IMR-90 (cell line): ENCODE data around the gene LPIN1. TPM values are rescaled to one million over a fixed set of nuclear protein-coding genes. Genes with fewer than 3 reads are reported as not detected.
A peak's percentile ranks its signal among the peaks of the same experiment; 100 is the strongest.

Experiments
- ATAC-seq: fragments of 200-7000 bp; cut with Tn5 transposase; 2 replicates; pipeline ENCODE4 v1.9.1; 2020; ENCODE audit warnings: low read depth, mild to moderate bottlenecking, moderate library complexity
- BruUV-seq: library from RNA; stranded (reverse); fragments of 400-500 nt; replicated peaks from 2 replicates; lab custom pipeline; 2021; lab: Mats Ljungman, UMichigan
- CTCF ChIA-PET: fragments of 300-600 bp; formaldehyde crosslinking; extraction: SDS; loops from one replicate; lab custom pipeline; 2021; ENCODE audit warnings: antibody characterized with exemption; lab: Yijun Ruan, JAX
- POLR2A ChIA-PET: fragments of 300-600 bp; sonication (Branson Sonifier 250); formaldehyde crosslinking; loops from one replicate; lab custom pipeline; 2022; ENCODE audit warnings: antibody characterized with exemption; ENCODE audit not compliant: unreplicated experiment; lab: Charles Lee
- DNase-seq: peaks from one replicate; pipeline ENCODE4 v3.0.0; 2013
- H2AFZ ChIP-seq: replicated peaks from 2 replicates; pipeline ENCODE3; 2013; ENCODE audit warnings: low read length, mild to moderate bottlenecking; ENCODE audit not compliant: poor library complexity
- H2AK5ac ChIP-seq: 2 replicates; pipeline ENCODE4 v1.6.1; 2013; ENCODE audit warnings: low read depth, low read length, inconsistent platforms
- H2AK9ac ChIP-seq: replicated peaks from 2 replicates; pipeline ENCODE3; 2013; ENCODE audit warnings: mild to moderate bottlenecking, low read depth, low read length, moderate library complexity; ENCODE audit not compliant: poor library complexity
- H2BK120ac ChIP-seq: 2 replicates; pipeline ENCODE4 v1.6.1; 2013; ENCODE audit warnings: low read depth, low read length, inconsistent platforms
- H2BK15ac ChIP-seq: 3 replicates; pipeline ENCODE4 v1.6.1; 2013; ENCODE audit warnings: low read depth, low read length, inconsistent platforms
- H2BK20ac ChIP-seq: 2 replicates; pipeline ENCODE4 v1.6.1; 2013; ENCODE audit warnings: low read depth, mild to moderate bottlenecking, inconsistent platforms, low read length, moderate library complexity
- H2BK5ac ChIP-seq: 2 replicates; pipeline ENCODE4 v1.6.1; 2013; ENCODE audit warnings: mild to moderate bottlenecking, low read depth, low read length, inconsistent platforms; ENCODE audit not compliant: poor library complexity, severe bottlenecking
- H3K14ac ChIP-seq: replicated peaks from 2 replicates; pipeline ENCODE4 v1.6.1; 2013; ENCODE audit warnings: low read depth, low read length, inconsistent platforms
- H3K18ac ChIP-seq: 2 replicates; pipeline ENCODE4 v1.6.1; 2013; ENCODE audit warnings: low read depth, low read length, control low read depth
- H3K23ac ChIP-seq: 2 replicates; pipeline ENCODE4 v1.6.1; 2013; ENCODE audit warnings: low read depth, low read length, inconsistent platforms
- H3K27ac ChIP-seq: 2 replicates; pipeline ENCODE4 v1.5.1; 2013; ENCODE audit warnings: mild to moderate bottlenecking, control low read depth, low read length; ENCODE audit not compliant: insufficient read depth
- H3K27me3 ChIP-seq: 2 replicates; pipeline ENCODE4 v1.6.1; 2013; ENCODE audit warnings: low read length; ENCODE audit not compliant: control insufficient read depth, insufficient read depth
- H3K36me3 ChIP-seq: 2 replicates; pipeline ENCODE4 v1.6.1; 2013; ENCODE audit warnings: low read length, mixed read lengths; ENCODE audit not compliant: control insufficient read depth, insufficient read depth
- H3K4ac ChIP-seq: 2 replicates; pipeline ENCODE4 v1.6.1; 2013; ENCODE audit warnings: low read depth, low read length, inconsistent platforms
- H3K4me1 ChIP-seq: 2 replicates; pipeline ENCODE4 v1.6.1; 2013; ENCODE audit warnings: low read length, mixed read lengths; ENCODE audit not compliant: control insufficient read depth, insufficient read depth
- H3K4me2 ChIP-seq: 2 replicates; pipeline ENCODE4 v1.6.1; 2013; ENCODE audit warnings: low read depth, mild to moderate bottlenecking, control low read depth, low read length, moderate library complexity
- H3K4me3 ChIP-seq: 2 replicates; pipeline ENCODE4 v1.5.1; 2013; ENCODE audit warnings: low read depth, mild to moderate bottlenecking, control low read depth, low read length, moderate library complexity; ENCODE audit not compliant: insufficient read depth
- H3K56ac ChIP-seq: 2 replicates; pipeline ENCODE4 v1.6.1; 2013; ENCODE audit warnings: low read length, inconsistent platforms; ENCODE audit not compliant: insufficient read depth; ENCODE audit errors: extremely low read depth
- H3K79me1 ChIP-seq, 2 experiments: 2 replicates each; pipeline ENCODE4 v1.6.1; 2013; ENCODE audit warnings: low read length in 2 of 2, inconsistent platforms in 1 of 2, low read depth in 1 of 2
- H3K9ac ChIP-seq: 2 replicates; pipeline ENCODE4 v1.6.1; 2013; ENCODE audit warnings: low read depth, low read length, control low read depth
- H3K9me1 ChIP-seq: 2 replicates; pipeline ENCODE4 v1.6.1; 2013; ENCODE audit warnings: low read length, inconsistent platforms; ENCODE audit not compliant: insufficient read depth
- H3K9me3 ChIP-seq: 2 replicates; pipeline ENCODE4 v1.6.1; 2013; ENCODE audit warnings: low read length; ENCODE audit not compliant: control insufficient read depth, insufficient read depth
- H4K20me1 ChIP-seq: 2 replicates; pipeline ENCODE4 v1.6.1; 2013; ENCODE audit warnings: low read length, inconsistent platforms; ENCODE audit not compliant: insufficient read depth
- H4K5ac ChIP-seq: 2 replicates; pipeline ENCODE4 v1.6.1; 2013; ENCODE audit warnings: mild to moderate bottlenecking, low read depth, low read length, control low read depth
- H4K8ac ChIP-seq, 2 experiments: 2 replicates each; pipeline ENCODE4 v1.6.1; 2013; ENCODE audit warnings: low read depth in 2 of 2, low read length in 2 of 2, control low read depth in 1 of 2, inconsistent platforms in 1 of 2
- H4K91ac ChIP-seq: 2 replicates; pipeline ENCODE4 v1.6.1; 2013; ENCODE audit warnings: low read depth, low read length, inconsistent platforms; ENCODE audit not compliant: insufficient read depth
- BHLHE40 ChIP-seq: fragments of 150-350 bp; IDR thresholded peaks from 2 replicates; pipeline ENCODE4 v1.6.1; 2016; ENCODE audit warnings: mild to moderate bottlenecking, low read depth, low read length
- CEBPB ChIP-seq: IDR thresholded peaks from 2 replicates; pipeline ENCODE4 v1.6.1; 2012; ENCODE audit warnings: low read depth, low read length, improper control_type of control experiment
- CHD1 ChIP-seq: IDR thresholded peaks from 2 replicates; pipeline ENCODE4 v1.6.1; 2012; ENCODE audit warnings: low read depth, low read length, improper control_type of control experiment
- FOS ChIP-seq: fragments of 150-350 bp; IDR thresholded peaks from 2 replicates; pipeline ENCODE4 v1.6.1; 2016; ENCODE audit warnings: low read depth, low read length
- MAFK ChIP-seq: IDR thresholded peaks from 2 replicates; pipeline ENCODE4 v1.6.1; 2012; ENCODE audit warnings: low read depth, low read length, improper control_type of control experiment
- MAZ ChIP-seq: IDR thresholded peaks from 2 replicates; pipeline ENCODE4 v1.6.1; 2012; ENCODE audit warnings: low read depth, mild to moderate bottlenecking, low read length, improper control_type of control experiment, moderate library complexity, borderline replicate concordance
- NFE2L2 ChIP-seq: fragments of 150-350 bp; IDR thresholded peaks from 2 replicates; pipeline ENCODE4 v1.6.1; 2016; ENCODE audit warnings: low read depth, mild to moderate bottlenecking, low read length
- POLR2A ChIP-seq: IDR thresholded peaks from 2 replicates; pipeline ENCODE4 v1.6.1; 2012; ENCODE audit warnings: mild to moderate bottlenecking, low read depth, low read length
- RAD21 ChIP-seq: IDR thresholded peaks from 2 replicates; pipeline ENCODE4 v1.6.1; 2012; ENCODE audit warnings: low read length, improper control_type of control experiment
- RCOR1 ChIP-seq: IDR thresholded peaks from 2 replicates; pipeline ENCODE4 v1.6.1; 2012; ENCODE audit warnings: mild to moderate bottlenecking, low read length, improper control_type of control experiment; ENCODE audit not compliant: insufficient replicate concordance
- RFX5 ChIP-seq: IDR thresholded peaks from 2 replicates; pipeline ENCODE4 v1.8.0; 2012; ENCODE audit warnings: low read depth, mild to moderate bottlenecking, low read length, moderate library complexity
- SMC3 ChIP-seq: fragments of 150-350 bp; IDR thresholded peaks from 2 replicates; pipeline ENCODE4 v1.6.1; 2016; ENCODE audit warnings: low read depth, mild to moderate bottlenecking, antibody characterized with exemption, low read length, moderate library complexity
- WGBS, 2 experiments: methylation state at CpG; one replicate each; pipeline versions ENCODE4 v1.1.5 to v1.1.7; 2013; ENCODE audit warnings: missing lambda C conversion rate in 2 of 2; ENCODE audit not compliant: insufficient read length in 1 of 2; ENCODE audit errors: extremely low coverage in 2 of 2; 5-methylcytosine and 5-hydroxymethylcytosine counted together
- dilution Hi-C: fragments of 300-500 bp; cut with HindIII; formaldehyde crosslinking; loops from one replicate; pipeline ENCODE4 v1.14.3; 2018; ENCODE audit warnings: low sequenced_read_pairs; ENCODE audit not compliant: unreplicated experiment
- in situ Hi-C: fragments of 300-500 bp; cut with MboI; formaldehyde crosslinking; loops from 3 replicates; pipeline ENCODE4 v1.14.3; 2019; ENCODE audit warnings: low sequenced_read_pairs, inconsistent platforms, mixed read lengths
- intact Hi-C: fragments of 100-400 bp; cut with micrococcal nuclease; formaldehyde crosslinking; loops from 2 replicates; pipeline ENCODE4 v1.10.0; 2022
- polyA plus RNA-seq, 3 experiments: library from polyadenylated mRNA; depleted of rRNA; stranded (reverse); fragments of >200 nt; gene quantifications; 2 replicates each; pipeline ENCODE4 v1.2.3, GENCODE V29; 2012; ENCODE audit warnings: low replicate concordance in 1 of 3
- total RNA-seq: library from RNA; depleted of rRNA; stranded (reverse); fragments of >200 nt; gene quantifications from 2 replicates; pipeline ENCODE4 v1.2.3, GENCODE V29; 2012
- TF ChIP-seq, protein P1 (sequence below): fragments of 150-350 bp; IDR thresholded peaks from 2 replicates; pipeline ENCODE4 v1.6.1; 2017; ENCODE audit warnings: mild to moderate bottlenecking, antibody characterized with exemption, low read length, low read depth
- TF ChIP-seq, protein P2 (sequence below): fragments of 150-350 bp; IDR thresholded peaks from 2 replicates; pipeline ENCODE4 v1.6.1; 2016; ENCODE audit warnings: low read depth, mild to moderate bottlenecking, low read length, moderate library complexity, borderline replicate concordance

Gene LPIN1
- total and polyA plus RNA-seq, 2 of the 4 experiments (the other 2 are of a cell fraction): 21.3 to 25.1 TPM

DNA sequence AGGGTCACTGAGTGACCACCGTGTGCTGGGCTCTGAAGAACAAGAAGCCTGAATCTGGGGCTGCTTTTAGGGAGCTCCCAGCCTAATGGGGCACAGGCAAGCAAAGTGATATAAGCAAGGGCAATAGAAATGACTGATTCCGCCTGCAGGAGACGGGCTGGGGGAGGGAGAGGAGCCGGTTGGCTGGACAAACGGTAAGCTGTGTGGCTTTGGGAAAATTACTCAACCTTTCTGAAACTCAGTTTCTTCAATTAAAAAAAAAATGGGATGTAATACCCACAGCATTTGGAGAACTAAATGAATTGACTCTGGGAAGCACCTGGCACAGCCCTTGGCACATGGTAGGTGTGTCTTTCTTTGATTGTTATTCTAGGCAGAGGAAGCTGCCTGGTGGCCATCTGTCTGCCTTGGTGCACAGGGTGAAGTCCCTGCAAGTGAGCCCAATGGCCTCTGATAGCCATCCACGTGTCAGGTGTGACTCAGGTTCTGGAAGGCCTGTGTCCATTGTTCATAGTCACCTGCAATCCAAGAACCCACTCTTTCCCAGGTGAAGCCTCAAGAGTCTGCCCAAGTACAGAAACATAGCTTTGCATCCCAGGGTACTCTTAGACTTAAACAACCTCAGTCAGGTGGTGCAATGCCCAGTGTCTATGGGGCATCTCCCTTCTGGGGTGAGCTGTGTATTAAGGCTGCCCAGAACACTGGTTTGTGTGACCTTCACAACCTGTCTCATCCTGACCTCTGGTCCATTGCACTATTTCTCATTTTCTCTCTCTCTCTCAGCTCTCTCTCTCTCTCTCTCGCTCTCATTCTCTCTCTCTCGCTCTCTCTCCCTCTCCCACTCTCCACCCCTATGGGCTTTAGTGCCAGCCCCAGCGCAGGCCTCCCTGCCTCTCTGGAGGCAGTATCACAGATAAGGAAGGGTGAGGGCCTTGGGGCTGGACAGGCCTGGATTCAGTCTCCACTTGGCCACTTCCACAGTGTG lies 46.5 kb upstream of the LPIN1 start:
- Histone ChIP-seq H3K23ac (no peak overlapping the region), H2BK15ac (no peak overlapping the region), H3K4me1 (peaks cover 23% of the 10 kb centered on the region), H3K14ac (no peak overlapping the region), H3K79me1 (no peaks in the 10 kb centered on the region), H3K27me3 (no peaks in the 10 kb centered on the region), H3K36me3 (no peaks in the 10 kb centered on the region), H4K5ac (no peak overlapping the region), H3K4ac (no peak overlapping the region), H2BK20ac (no peak overlapping the region), H4K91ac (no peak overlapping the region), H4K8ac (no peak overlapping the region), H2AK9ac (peak overlapping the region; percentile 8), H4K20me1 (no peaks in the 10 kb centered on the region), H3K18ac (no peak overlapping the region), H3K4me2 (no peak overlapping the region), H2BK120ac (no peak overlapping the region), H3K9me3 (no peaks in the 10 kb centered on the region), H2AFZ (no peak overlapping the region), H3K27ac (no peak overlapping the region), H3K9ac (no peak overlapping the region), H3K56ac (no peak overlapping the region), H2BK5ac (no peak overlapping the region), H2AK5ac (peak overlapping the region; percentile 76; the same call in 1 of the 2 replicates), H3K4me3 (no peak overlapping the region), H3K9me1 (peaks cover 16% of the 10 kb centered on the region; the same call in 1 of the 2 replicates)
- DNase-seq: no peak
- in situ Hi-C loops: loop anchor here (5.0 kb wide), 1 partner anchor 42 kb away; no protein-coding TSS in a partner anchor
- 80% methylated on average over 1 of the region's 9 CpGs; no CpG with 5 or more reads in 1 of the 2 experiments for WGBS, 2 experiments
- dilution Hi-C loops: no loop called here
- POLR2A ChIA-PET: no interaction called here
- ATAC-seq: no peak
- no TSS peak for BruUV-seq
- intact Hi-C loops: no loop called here
- CTCF ChIA-PET: interaction anchor here (1.8 kb wide), 1 partner anchor 12 kb away, joined by 6 read pairs; no protein-coding TSS in a partner anchor
- TF ChIP-seq CEBPB: no peak
- TF ChIP-seq BHLHE40: no peak
- TF ChIP-seq RAD21: no peak
- TF ChIP-seq RFX5: no peak
- TF ChIP-seq RCOR1: no peak
- TF ChIP-seq, protein P1, sequence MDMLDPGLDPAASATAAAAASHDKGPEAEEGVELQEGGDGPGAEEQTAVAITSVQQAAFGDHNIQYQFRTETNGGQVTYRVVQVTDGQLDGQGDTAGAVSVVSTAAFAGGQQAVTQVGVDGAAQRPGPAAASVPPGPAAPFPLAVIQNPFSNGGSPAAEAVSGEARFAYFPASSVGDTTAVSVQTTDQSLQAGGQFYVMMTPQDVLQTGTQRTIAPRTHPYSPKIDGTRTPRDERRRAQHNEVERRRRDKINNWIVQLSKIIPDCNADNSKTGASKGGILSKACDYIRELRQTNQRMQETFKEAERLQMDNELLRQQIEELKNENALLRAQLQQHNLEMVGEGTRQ: no peak
- no peak for TF ChIP-seq SMC3
- no peak for TF ChIP-seq MAZ
- TF ChIP-seq, protein P2, sequence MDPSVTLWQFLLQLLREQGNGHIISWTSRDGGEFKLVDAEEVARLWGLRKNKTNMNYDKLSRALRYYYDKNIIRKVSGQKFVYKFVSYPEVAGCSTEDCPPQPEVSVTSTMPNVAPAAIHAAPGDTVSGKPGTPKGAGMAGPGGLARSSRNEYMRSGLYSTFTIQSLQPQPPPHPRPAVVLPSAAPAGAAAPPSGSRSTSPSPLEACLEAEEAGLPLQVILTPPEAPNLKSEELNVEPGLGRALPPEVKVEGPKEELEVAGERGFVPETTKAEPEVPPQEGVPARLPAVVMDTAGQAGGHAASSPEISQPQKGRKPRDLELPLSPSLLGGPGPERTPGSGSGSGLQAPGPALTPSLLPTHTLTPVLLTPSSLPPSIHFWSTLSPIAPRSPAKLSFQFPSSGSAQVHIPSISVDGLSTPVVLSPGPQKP: no peak
- no peak for TF ChIP-seq CHD1
- no peak for TF ChIP-seq NFE2L2
- no peak for TF ChIP-seq POLR2A
- TF ChIP-seq FOS: no peak
- TF ChIP-seq MAFK: no peak
